ENCODE data around the gene DPYD. TPM values are rescaled to one million over a fixed set of nuclear protein-coding genes. Genes with fewer than 3 reads are reported as not detected.

DPYD gene
- total RNA-seq, 4 donors from 2014 or later, result 35.7 to 65.4 (median 43.7) TPM

GRCh38 chr1:97101509-97101908 lies 819.3 kb downstream of the DPYD start:
- H3K4me1 ChIP-seq, result no peaks in the 10 kb centered on the region
- no peak for TF ChIP-seq POLR2A (IDR thresholded peaks at IDR 0.05)
- TF ChIP-seq CTCF (IDR thresholded peaks at IDR 0.05), result no peak
- no peak for TF ChIP-seq EP300 (IDR thresholded peaks at IDR 0.05)
- 55 to 63% methylated on average over 2 of the region's 2 CpGs for WGBS, 2 donors
- H3K9me3 ChIP-seq, result no peaks in the 10 kb centered on the region
- no peak overlapping the region for H3K4me3 ChIP-seq
- DNase-seq (ENCODE audit: low spot score in 2 of 2), result no peak
- no peak overlapping the region for H3K27ac ChIP-seq
- H3K27me3 ChIP-seq, result no peaks in the 10 kb centered on the region
- H3K36me3 ChIP-seq, result peaks cover 0 to 34% (median 0%) of the 10 kb centered on the region in 3 donors

GRCh38 chr1:97097404-97097925 lies 823.4 kb downstream of the DPYD start:
- no peak for DNase-seq (ENCODE audit: low spot score in 2 of 2)
- WGBS, 2 donors, result 100% methylated on average over 1 of the region's 1 CpG

GRCh38 chr1:97095764-97096163 lies 825.1 kb downstream of the DPYD start:
- Histone ChIP-seq H3K27me3 (no peaks in the 10 kb centered on the region), H3K9me3 (no peaks in the 10 kb centered on the region), H3K4me1 (no peaks in the 10 kb centered on the region), H3K36me3 (peaks cover 0 to 15% (median 0%) of the 10 kb centered on the region in 3 donors), H3K27ac (no peak overlapping the region), H3K4me3 (no peak overlapping the region)
- TF ChIP-seq POLR2A (IDR thresholded peaks at IDR 0.05), result no peak
- TF ChIP-seq EP300 (IDR thresholded peaks at IDR 0.05), result no peak
- no peak for TF ChIP-seq CTCF (IDR thresholded peaks at IDR 0.05)
- no peak for DNase-seq (ENCODE audit: low spot score in 2 of 2)
- WGBS, 2 donors, result 96 to 99% methylated on average over 2 of the region's 2 CpGs

More at GRCh38 chr1:97097404-97097925, 823.4 kb downstream of the DPYD start:
- peaks cover 0 to 15% (median 0%) of the 10 kb centered on the region in 3 donors for H3K36me3 ChIP-seq
- H3K4me3 ChIP-seq, result no peak overlapping the region
- H3K4me1 ChIP-seq, result no peaks in the 10 kb centered on the region
- no peaks in the 10 kb centered on the region for H3K9me3 ChIP-seq
- no peak overlapping the region for H3K27ac ChIP-seq
- TF ChIP-seq EP300 (IDR thresholded peaks at IDR 0.05), result no peak
- TF ChIP-seq POLR2A (IDR thresholded peaks at IDR 0.05), result no peak
- TF ChIP-seq CTCF (IDR thresholded peaks at IDR 0.05), result no peak
- H3K27me3 ChIP-seq, result no peaks in the 10 kb centered on the region

GRCh38 chr1:97094247-97094972 lies 826.4 kb downstream of the DPYD start:
- Histone ChIP-seq H3K27me3 (no peaks in the 10 kb centered on the region), H3K4me1 (no peaks in the 10 kb centered on the region), H3K4me3 (no peak overlapping the region), H3K27ac (no peak overlapping the region), H3K36me3 (peaks cover 0 to 15% (median 0%) of the 10 kb centered on the region in 3 donors), H3K9me3 (no peaks in the 10 kb centered on the region)
- no peak for DNase-seq (ENCODE audit: low spot score in 2 of 2)
- 91 to 93% methylated on average over 6 of the region's 6 CpGs for WGBS, 2 donors
- TF ChIP-seq POLR2A (IDR thresholded peaks at IDR 0.05) (no peak), EP300 (IDR thresholded peaks at IDR 0.05) (no peak), CTCF (IDR thresholded peaks at IDR 0.05) (no peak)

GRCh38 chr1:97093741-97094140 lies 827.1 kb downstream of the DPYD start:
- Histone ChIP-seq H3K9me3 (no peaks in the 10 kb centered on the region), H3K4me3 (no peak overlapping the region), H3K27me3 (no peaks in the 10 kb centered on the region), H3K36me3 (peaks cover 0 to 15% (median 0%) of the 10 kb centered on the region in 3 donors), H3K4me1 (no peaks in the 10 kb centered on the region), H3K27ac (no peak overlapping the region)
- WGBS, 2 donors, result 62 to 63% methylated on average over 3 of the region's 3 CpGs
- DNase-seq (ENCODE audit: low spot score in 2 of 2), result no peak
- TF ChIP-seq EP300 (IDR thresholded peaks at IDR 0.05) (no peak), POLR2A (IDR thresholded peaks at IDR 0.05) (no peak), CTCF (IDR thresholded peaks at IDR 0.05) (no peak)

All from tibial nerve (tissue), 4 donors.